H4 (cell line): Measurements from ENCODE around the gene ABCA3. TPM values are rescaled to one million over a fixed set of nuclear protein-coding genes. Genes with fewer than 3 reads are reported as not detected.

Experiments
- DNase-seq: peaks from one replicate; pipeline ENCODE4 v3.0.0-alpha.2; 2015; ENCODE audit warnings: low spot score
- total RNA-seq: library from RNA; depleted of rRNA; stranded (reverse); fragments of >200 nt; shearing (Covaris generic); gene quantifications from 2 replicates; pipeline ENCODE4 v1.2.3, GENCODE V29; 2014

Gene ABCA3
- total RNA-seq, 1 experiment from 2014 or later, result 0.25 TPM

- no peak for DNase-seq
Measured at GRCh38 chr16:2317231-2318020, 23.1 kb downstream of the ABCA3 start.

- DNase-seq, result no peak
Measured at GRCh38 chr16:2308089-2308962, 32.2 kb downstream of the ABCA3 start.

- DNase-seq, result no peak
Measured at GRCh38 chr16:2299915-2300192, 40.7 kb downstream of the ABCA3 start.

- no peak for DNase-seq
Measured at GRCh38 chr16:2299121-2299914, 41.2 kb downstream of the ABCA3 start.

- DNase-seq, result no peak
Measured at GRCh38 chr16:2298621-2299020, 41.9 kb downstream of the ABCA3 start.

- no peak for DNase-seq
Measured at GRCh38 chr16:2297506-2297860, 43.0 kb downstream of the ABCA3 start.

- peak; percentile 44 for DNase-seq
Measured at GRCh38 chr16:2296661-2297505, 43.6 kb downstream of the ABCA3 start.

GRCh38 chr16:2295056-2295798 is 45.3 kb downstream of the ABCA3 start:
- no peak for DNase-seq

GRCh38 chr16:2292221-2292620 is 48.3 kb downstream of the ABCA3 start:
- no peak for DNase-seq

- DNase-seq, result no peak
Measured at GRCh38 chr16:2289282-2289681, 51.2 kb downstream of the ABCA3 start.

GRCh38 chr16:2288726-2289125 is 51.8 kb downstream of the ABCA3 start:
- no peak for DNase-seq

- no peak for DNase-seq
Measured at GRCh38 chr16:2287916-2288547, 52.5 kb downstream of the ABCA3 start.

GRCh38 chr16:2286550-2286949 is 54.0 kb downstream of the ABCA3 start:
- no peak for DNase-seq

GRCh38 chr16:2285731-2286191 is 54.8 kb downstream of the ABCA3 start:
- DNase-seq, result no peak

- no peak for DNase-seq
Measured at GRCh38 chr16:2284797-2285576, 55.5 kb downstream of the ABCA3 start.

- no peak for DNase-seq
Measured at GRCh38 chr16:2284001-2284770, 56.3 kb downstream of the ABCA3 start.

- DNase-seq, result no peak
Measured at GRCh38 chr16:2282866-2283555, 57.5 kb downstream of the ABCA3 start.

- no peak for DNase-seq
Measured at GRCh38 chr16:2282262-2282661, 58.3 kb downstream of the ABCA3 start.
